ENCODE data around the gene CHST11. TPM values are rescaled to one million over a fixed set of nuclear protein-coding genes. Genes with fewer than 3 reads are reported as not detected.
"Not testable (repeated sequence)": the region's sequence is repeated elsewhere in the genome, so short reads cannot be mapped to it uniquely, and the experiment has no call there.

CHST11 gene
- total RNA-seq, 1 donor from 2014 or later: 3.9 TPM

GRCh38 chr12:104767261-104767660 is 310.5 kb downstream of the CHST11 start:
- DNase-seq: no peak

GRCh38 chr12:104768033-104768432 is 311.3 kb downstream of the CHST11 start:
- no peak for DNase-seq

GRCh38 chr12:104769144-104769561 is 312.4 kb downstream of the CHST11 start:
- DNase-seq: no peak

- no peak for DNase-seq
Observed at GRCh38 chr12:104772336-104772735, 315.6 kb downstream of the CHST11 start.

GRCh38 chr12:104775731-104776231 is 319.0 kb downstream of the CHST11 start:
- no peak for DNase-seq

- DNase-seq: no peak
Observed at GRCh38 chr12:104779134-104779533, 322.4 kb downstream of the CHST11 start.

- no peak for DNase-seq
Observed at GRCh38 chr12:104782296-104782695, 325.5 kb downstream of the CHST11 start.

- no peak for DNase-seq
Observed at GRCh38 chr12:104784592-104784991, 327.8 kb downstream of the CHST11 start.

GRCh38 chr12:104785886-104786285 is 329.1 kb downstream of the CHST11 start:
- no peak for DNase-seq

- no peak for DNase-seq
Observed at GRCh38 chr12:104786352-104786751, 329.6 kb downstream of the CHST11 start.

GRCh38 chr12:104788840-104789271 is 332.1 kb downstream of the CHST11 start:
- no peak for DNase-seq

GRCh38 chr12:104790296-104791125 is 333.8 kb downstream of the CHST11 start:
- DNase-seq: no peak

- DNase-seq: peak; percentile 79
Observed at GRCh38 chr12:104792570-104792969, 335.8 kb downstream of the CHST11 start.

GRCh38 chr12:104793285-104793684 is 336.5 kb downstream of the CHST11 start:
- no peak for DNase-seq

GRCh38 chr12:104793968-104794367 is 337.2 kb downstream of the CHST11 start:
- DNase-seq: no peak

- DNase-seq: no peak
Observed at GRCh38 chr12:104796475-104796862, 339.7 kb downstream of the CHST11 start.

GRCh38 chr12:104799458-104799857 is 342.7 kb downstream of the CHST11 start:
- no peak for DNase-seq

GRCh38 chr12:104801005-104801404 is 344.3 kb downstream of the CHST11 start:
- no peak for DNase-seq

GRCh38 chr12:104801427-104801826 is 344.7 kb downstream of the CHST11 start:
- no peak for DNase-seq

- no peak for DNase-seq
Observed at GRCh38 chr12:104802208-104802607, 345.5 kb downstream of the CHST11 start.

GRCh38 chr12:104805186-104805585 is 348.4 kb downstream of the CHST11 start:
- no peak for DNase-seq

GRCh38 chr12:104806194-104806593 is 349.4 kb downstream of the CHST11 start:
- DNase-seq: not testable (repeated sequence)

- no peak for DNase-seq
Observed at GRCh38 chr12:104809251-104809650, 352.5 kb downstream of the CHST11 start.

Data from skin of body (tissue), 2 donors.